ENCODE data around the gene SOCS7.

The SOCS7 gene

DNA sequence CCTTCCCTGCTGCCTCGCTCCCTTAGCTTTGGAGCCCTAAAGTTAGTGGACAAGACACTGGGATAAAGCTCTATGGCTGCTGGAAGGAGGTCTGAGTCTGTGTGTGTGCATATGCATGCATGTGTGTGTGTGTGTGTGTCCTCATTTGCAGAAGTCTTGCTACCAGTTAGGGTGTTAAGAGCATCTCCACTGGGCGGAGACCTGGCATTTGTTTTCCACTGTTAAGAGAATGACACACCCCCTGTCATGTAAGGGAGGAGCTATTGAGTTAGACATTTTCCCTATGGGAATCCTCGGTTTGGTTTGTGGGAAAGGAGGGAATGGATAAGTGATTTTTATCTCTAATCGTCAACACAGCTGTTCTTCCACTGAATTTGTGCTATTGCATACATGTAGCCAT is 51.8 kb downstream of the SOCS7 start:
- H3K27ac ChIP-seq = no peak overlapping the region; the same call in 1 of the 2 replicates

DNA sequence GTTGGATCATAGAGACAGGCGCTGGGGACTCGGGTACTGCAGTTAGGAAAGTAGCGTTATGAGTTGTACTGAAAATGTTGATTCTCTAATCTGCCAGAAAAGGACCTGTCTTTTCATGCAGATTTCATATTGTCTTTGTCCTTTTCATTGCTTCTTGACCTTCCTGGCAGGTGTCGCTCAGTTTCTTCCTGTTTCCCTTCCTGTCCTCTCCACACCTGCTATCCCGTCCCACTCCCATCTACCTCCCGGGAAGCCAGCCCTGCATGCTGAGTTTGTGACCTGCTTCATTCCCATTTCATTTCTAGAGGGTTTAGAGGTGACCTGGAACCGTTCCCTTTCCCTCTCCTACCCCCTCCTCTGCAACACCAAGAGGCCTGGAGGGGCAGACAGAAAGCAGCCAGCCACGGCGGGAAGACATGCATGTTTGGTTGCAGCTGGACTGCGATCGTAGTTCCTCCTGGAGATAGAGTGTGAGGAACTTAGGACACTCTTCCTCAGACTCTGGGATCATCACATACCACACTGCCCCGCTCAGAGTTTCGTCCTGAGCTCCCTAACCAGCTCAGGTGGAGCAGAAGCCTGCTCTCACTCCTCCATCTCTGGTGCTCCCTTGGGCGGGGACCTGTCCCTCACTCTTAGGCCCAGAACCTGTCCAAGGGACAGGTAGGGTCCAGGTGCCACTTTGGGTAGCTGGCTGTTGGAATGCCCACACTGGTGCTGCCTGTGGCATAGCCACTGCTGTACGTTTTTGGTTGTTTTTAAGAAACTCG is 52.7 kb downstream of the SOCS7 start:
- TF ChIP-seq, protein P1, sequence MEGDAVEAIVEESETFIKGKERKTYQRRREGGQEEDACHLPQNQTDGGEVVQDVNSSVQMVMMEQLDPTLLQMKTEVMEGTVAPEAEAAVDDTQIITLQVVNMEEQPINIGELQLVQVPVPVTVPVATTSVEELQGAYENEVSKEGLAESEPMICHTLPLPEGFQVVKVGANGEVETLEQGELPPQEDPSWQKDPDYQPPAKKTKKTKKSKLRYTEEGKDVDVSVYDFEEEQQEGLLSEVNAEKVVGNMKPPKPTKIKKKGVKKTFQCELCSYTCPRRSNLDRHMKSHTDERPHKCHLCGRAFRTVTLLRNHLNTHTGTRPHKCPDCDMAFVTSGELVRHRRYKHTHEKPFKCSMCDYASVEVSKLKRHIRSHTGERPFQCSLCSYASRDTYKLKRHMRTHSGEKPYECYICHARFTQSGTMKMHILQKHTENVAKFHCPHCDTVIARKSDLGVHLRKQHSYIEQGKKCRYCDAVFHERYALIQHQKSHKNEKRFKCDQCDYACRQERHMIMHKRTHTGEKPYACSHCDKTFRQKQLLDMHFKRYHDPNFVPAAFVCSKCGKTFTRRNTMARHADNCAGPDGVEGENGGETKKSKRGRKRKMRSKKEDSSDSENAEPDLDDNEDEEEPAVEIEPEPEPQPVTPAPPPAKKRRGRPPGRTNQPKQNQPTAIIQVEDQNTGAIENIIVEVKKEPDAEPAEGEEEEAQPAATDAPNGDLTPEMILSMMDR (conservative IDR thresholded peaks at IDR 0.05) = no peak
- H3K27ac ChIP-seq = no peak overlapping the region

More for the DNA sequence above, 51.8 kb downstream of the SOCS7 start:
- TF ChIP-seq, protein P1 (conservative IDR thresholded peaks at IDR 0.05) = no peak

DNA sequence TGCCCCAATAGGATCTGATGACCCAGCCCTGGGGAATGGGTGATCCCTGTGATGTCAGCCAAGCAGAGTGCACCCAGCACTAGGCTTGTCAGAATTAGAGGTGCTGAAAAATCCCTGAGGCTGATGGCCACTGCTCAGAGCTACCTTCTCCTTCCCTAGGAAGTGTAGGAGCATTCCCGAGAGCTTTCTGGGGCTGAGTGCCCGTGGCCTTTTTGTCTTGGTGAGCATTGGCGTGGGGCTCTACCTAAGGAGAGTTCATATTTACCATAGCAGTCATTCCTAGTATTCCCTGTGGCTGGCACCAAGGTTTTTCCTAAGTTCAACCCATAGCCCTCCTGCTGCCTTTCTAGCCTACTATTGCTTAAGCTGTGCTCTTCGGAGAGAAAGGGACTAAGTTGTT is 54.0 kb downstream of the SOCS7 start:
- TF ChIP-seq, protein P1 (conservative IDR thresholded peaks at IDR 0.05) = no peak

DNA sequence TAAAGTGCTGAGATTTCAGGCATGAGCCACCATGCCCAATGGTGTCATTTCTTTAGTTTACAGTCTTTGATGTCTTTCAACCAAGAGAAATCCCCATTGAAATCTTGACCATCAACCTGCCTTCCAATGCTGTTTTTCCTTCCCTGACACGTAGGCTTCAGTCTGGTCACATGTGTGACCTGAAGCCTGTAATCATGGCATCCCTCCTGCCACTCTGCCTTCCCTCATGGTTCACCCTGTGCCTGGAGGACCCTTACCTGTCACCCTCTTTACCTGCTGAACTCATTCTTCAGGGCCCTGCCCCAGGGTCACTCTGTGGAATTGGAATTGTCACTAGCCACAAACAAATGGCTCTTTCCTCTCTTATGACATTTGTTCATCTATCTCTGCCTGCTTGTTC is 58.6 kb downstream of the SOCS7 start:
- no peak overlapping the region for H3K27ac ChIP-seq
- TF ChIP-seq, protein P1 (conservative IDR thresholded peaks at IDR 0.05) = no peak

More for the DNA sequence above, 54.0 kb downstream of the SOCS7 start:
- no peak overlapping the region for H3K27ac ChIP-seq

DNA sequence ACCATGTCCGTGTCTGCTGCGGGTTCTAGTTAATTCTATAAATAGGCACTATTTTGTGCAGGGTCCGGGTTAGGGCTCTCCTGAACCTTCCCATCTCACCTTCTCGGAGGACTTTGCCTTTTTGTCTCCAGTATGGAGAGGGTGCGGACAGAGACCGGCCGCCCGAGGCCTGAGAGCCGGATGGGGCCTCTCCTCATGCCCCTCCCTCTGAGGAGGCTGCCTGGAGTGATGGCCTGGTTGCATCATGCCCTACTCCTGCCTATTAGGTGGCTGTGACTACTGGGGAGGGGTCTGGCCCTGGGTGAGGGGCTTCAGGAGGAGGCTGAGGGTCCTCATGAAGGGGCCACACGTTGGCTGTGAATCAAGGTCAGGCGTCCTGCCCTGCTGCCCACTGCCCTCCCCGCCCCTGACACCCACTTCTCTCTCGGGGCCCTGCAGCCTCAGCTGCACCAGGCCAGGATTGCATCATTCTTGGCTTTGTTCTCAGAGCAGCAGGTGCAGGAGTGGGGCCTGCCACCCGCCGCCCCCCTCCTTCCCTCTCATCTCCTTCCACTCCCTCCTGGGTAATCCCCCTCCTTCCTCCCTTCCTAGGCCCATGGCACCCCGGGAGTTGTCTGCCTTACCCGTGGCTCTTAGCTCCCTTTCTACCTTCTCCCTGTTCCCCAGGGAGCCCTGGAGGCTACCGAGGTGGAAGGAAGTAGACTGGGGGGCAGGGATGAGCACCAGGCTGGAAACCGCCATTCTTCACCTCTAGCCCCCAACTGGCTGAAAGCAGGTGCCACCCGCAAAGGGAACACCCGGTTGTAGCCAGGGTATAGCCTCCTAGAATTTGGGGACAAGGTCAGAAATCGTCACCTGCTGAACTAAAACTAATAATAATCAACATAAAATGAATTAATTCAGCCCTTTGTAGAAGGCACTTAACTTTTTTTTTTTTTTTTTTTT is 63.9 kb downstream of the SOCS7 start:
- TF ChIP-seq, protein P1 (conservative IDR thresholded peaks at IDR 0.05) = no peak
- H3K27ac ChIP-seq = peak overlapping the region; percentile 65

DNA sequence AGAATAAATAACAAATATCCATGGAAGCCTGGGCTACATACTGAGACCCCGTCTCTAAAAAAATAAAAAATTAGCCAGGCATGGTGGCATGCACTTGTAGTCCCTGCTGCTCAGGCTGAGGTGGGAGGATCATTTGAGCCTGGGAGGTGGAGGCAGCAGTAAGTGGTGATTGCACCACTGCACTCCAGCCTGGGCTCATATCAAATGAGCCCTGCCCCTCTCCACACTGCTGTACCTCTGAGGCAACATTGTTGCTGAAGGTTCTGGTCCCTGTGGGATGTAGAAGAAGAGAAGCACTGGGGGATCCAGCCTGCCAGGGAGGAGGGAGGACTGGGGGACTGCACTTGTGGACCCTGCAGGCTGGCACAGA is 65.2 kb downstream of the SOCS7 start:
- H3K27ac ChIP-seq = no peak overlapping the region

More for the DNA sequence above, 65.2 kb downstream of the SOCS7 start:
- TF ChIP-seq, protein P1 (conservative IDR thresholded peaks at IDR 0.05) = no peak
